ENCODE measurements around the gene PTPRN2. TPM values are rescaled to one million over a fixed set of nuclear protein-coding genes. Genes with fewer than 3 reads are reported as not detected.
"Not testable (repeated sequence)": the region's sequence is repeated elsewhere in the genome, so short reads cannot be mapped to it uniquely, and the experiment has no call there.

PTPRN2 gene
- total RNA-seq, 1 experiment from 2014 or later = 4.4 TPM

DNA sequence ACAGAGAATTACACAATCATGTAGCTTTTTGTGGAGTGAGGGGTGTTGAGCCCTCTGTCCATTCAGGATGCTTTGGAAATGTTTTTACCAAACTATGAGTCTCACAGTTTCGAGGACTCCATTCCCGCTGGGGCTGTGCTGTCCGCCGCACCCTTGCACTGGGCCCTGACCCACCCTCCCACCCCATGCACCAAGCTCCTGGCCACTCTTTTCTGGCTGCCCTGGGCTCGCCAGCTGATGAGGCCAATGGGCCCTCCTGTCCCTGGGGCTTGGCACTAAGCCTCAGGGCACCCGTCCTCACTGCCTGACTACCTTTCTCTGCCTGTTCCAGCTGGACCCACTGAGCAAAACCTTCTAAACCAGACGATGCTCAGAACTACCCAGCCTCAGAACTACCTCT is 332.1 kb downstream of the PTPRN2 start:
- DNase-seq (ENCODE audit: low spot score) = no peak

DNA sequence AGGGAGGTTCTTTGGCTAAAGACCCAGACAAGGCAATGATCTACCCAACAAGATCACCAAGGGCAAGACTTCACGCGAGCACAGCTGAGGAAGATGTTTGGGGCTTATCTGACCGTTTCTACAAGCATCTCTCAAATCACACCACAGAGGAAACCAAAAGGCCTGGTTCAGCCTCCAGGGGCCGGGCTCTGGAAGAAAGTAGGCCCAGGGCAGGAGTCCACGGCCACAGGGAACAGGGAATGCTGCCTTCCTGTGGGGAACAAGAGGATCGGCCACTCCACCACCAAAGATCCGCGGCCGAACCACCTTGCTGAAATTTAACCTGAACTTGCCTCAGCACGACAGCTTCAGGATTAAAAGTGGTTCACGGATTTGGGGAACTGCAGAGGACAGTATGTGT is 332.5 kb downstream of the PTPRN2 start:
- no peak for DNase-seq (ENCODE audit: low spot score)

DNA sequence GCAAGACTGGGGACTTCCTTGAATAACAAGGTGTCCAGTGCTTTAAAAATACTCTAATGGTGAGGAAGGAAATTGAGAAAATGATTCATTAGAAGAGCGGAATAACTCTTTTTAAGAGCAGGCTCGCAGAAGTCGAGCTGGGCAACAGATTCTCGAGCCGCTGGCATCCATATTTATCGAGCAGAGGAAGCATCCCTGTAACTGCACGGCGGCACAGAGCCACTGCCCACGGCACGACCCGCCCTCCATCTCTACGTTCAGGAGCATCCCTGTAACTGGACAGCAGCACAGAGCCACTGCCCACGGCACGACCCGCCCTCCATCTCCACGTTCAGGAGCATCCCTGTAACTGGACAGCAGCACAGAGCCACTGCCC is 334.0 kb downstream of the PTPRN2 start:
- not testable (repeated sequence) for DNase-seq (ENCODE audit: low spot score)

GRCh38 chr7:158252837-158253669 is 334.6 kb downstream of the PTPRN2 start:
- DNase-seq (ENCODE audit: low spot score) = no peak

GRCh38 chr7:158252081-158252836 is 335.4 kb downstream of the PTPRN2 start:
- DNase-seq (ENCODE audit: low spot score) = no peak

DNA sequence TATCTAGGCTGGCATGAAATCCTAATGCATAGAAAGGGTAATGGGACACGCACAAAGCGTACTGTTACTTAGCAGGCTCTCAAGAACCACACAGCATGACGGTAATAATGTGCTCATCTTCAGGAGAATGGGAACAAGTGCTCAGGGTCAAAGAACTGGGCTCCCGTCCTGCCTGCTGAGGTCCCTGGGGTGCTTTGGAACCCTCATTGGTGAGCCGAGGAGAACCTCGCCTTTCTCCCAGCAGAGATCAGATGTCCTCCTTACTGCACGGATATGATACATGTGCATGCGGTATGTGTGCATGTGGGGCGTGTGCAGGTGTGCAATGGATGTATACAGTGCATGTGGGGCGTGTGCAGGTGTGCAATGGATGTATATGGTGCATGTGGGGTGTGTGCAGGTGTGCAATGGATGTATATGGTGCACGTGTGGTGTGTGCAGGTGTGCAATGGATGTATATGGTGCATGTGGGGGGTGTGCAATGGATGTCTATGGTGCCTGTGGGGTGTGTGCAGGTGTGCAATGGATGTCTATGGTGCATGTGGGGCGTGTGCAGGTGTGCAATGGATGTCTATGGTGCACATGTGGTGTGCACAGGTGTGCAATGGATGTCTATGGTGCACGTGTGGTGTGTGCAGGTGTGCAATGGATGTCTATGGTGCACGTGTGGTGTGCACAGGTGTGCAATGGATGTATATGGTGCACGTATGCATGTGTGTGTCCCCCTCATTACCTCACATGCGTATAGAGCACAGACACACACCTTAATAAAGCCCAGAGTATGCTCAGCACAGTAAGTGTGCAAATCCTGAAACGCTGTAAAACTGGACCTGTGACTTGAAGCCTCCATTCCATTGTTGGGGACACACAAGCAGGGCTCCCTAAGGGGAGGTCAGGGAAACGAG is 336.3 kb downstream of the PTPRN2 start:
- DNase-seq (ENCODE audit: low spot score) = no peak

DNA sequence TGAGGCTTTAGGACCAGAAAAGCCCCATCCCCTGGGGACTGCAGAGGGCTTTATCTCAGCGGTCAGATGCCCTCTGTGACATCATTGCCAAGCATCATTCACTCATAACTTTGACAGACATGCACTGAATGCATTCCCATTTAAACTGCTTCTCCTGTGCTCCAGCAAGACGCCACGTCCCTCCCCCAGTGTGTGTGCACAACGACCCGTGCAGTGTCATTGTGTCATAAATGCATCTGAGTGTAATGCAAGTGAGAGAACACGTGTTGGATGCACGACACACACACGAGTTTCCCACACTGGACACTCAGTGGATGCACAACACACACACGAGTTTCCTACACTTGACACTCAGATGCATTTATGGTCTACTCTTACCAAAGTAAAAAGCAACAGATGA is 337.9 kb downstream of the PTPRN2 start:
- no peak for DNase-seq (ENCODE audit: low spot score)

- DNase-seq (ENCODE audit: low spot score) = no peak
These were observed 338.8 kb downstream of the PTPRN2 start for GRCh38 chr7:158248816-158249215.

DNA sequence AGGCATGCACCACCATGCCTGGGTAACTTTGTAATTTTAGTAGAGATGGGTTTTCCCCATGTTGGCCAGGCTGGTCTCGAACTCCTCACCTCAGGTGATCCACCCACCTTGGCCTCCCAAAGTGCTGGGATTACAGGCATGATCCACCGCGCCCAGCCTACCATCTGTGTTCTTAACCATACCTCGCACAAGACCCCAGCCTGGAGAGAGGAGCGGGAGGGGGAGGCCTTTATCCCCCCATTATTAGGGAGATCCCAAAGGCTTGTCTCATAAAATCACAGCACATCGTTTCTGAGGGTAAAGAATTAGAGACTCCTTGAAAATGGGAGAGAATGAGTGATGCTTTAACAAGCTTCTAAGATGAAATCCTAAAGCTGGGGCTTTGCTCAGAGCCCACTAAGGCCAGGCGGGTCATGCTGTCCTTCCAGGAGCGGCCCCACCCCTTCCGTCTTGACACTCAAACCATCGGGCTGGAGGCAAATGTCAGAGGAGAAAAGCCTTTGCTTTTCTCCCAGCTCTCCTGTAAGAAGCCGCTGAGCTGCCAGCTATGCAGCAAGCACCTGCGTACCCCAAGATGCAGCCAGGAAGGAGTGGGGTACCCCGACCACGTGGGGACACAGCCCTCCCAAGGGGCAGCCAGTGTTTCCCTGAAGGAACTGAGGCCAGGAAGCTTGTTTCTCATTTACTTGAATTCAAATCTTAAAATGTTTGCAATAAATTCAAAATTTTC is 339.7 kb downstream of the PTPRN2 start:
- no peak for DNase-seq (ENCODE audit: low spot score)

DNA sequence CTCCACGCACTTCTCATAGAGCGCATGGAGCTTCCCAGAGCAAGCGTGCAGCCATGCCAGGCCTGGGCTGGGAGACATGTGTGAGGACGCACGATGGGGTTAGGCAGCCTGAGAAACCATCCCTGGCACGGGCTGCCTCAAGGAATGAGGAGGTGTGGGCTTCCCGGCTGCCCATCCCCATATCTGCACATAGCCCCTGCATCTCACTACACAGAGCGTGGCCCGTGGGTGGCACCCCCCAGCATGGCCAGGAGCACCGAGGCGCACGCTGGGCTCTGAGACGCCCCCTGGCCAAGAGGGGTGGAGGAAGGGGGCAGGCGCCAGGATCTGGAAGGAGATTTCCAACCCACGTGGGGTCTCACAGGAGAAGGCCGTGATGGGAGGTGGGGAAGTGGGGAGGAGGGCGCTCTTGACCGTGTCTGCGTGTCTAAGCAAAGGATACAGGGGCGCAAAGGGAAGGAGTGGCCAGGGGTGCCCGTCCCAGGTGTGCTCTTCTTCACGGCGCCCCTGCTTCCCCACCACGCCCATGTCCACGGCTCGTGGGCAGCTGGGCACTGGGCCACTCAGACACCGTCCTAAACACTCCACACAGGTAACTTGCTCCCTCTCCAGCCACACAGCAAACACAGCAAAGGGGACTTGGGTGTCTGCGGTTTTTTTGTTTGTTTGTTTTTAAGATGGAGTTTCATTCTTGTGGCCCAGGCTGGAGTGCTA is 340.5 kb downstream of the PTPRN2 start:
- no peak for DNase-seq (ENCODE audit: low spot score)

DNA sequence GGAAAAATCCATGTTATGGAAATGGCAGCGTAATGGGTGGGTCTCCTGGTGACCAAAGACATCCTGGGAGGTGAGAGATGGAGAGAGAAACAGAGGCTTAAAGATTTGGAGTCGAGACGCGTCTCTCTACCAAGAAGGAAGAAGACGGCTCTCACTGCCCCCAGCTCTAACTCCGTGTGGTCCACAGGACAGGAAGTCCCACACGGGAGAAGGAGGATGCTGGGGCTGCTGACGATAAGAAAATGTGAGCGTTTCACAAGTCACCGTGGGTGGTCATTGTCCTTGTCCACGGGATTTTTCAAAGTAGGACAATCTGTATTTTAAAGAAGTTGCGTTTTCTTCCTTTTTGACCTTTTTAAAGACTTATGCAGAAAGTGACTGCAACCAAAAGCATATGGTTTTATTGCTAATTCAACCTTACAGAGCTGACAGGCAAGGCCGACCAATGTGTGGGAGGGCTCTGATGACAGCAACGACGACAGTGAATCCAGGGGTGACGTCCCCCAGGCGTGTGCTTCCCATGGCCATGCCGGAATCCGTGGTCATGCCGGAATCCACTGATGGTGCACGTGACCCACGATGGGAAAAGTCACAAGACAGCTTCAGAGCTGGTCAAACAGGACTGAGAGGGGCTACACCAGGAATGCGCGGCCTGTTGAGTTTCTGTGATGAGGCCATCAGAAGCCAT is 341.2 kb downstream of the PTPRN2 start:
- no peak for DNase-seq (ENCODE audit: low spot score)

DNA sequence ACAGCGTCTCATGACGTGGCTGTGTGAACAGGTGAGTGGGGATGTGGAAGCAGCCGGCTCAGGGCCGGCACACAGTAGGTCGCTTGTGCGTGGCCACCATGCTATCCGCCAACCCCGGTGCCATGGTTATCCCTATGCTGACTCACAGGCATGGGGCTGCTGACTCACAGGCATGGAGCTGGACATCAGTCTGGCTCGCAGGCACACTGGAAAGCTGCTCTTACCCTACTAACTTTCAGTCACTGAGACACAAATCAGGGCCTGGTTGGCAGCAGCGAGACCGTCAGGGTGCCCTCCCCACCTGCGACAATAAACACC is 341.9 kb downstream of the PTPRN2 start:
- no peak for DNase-seq (ENCODE audit: low spot score)

DNA sequence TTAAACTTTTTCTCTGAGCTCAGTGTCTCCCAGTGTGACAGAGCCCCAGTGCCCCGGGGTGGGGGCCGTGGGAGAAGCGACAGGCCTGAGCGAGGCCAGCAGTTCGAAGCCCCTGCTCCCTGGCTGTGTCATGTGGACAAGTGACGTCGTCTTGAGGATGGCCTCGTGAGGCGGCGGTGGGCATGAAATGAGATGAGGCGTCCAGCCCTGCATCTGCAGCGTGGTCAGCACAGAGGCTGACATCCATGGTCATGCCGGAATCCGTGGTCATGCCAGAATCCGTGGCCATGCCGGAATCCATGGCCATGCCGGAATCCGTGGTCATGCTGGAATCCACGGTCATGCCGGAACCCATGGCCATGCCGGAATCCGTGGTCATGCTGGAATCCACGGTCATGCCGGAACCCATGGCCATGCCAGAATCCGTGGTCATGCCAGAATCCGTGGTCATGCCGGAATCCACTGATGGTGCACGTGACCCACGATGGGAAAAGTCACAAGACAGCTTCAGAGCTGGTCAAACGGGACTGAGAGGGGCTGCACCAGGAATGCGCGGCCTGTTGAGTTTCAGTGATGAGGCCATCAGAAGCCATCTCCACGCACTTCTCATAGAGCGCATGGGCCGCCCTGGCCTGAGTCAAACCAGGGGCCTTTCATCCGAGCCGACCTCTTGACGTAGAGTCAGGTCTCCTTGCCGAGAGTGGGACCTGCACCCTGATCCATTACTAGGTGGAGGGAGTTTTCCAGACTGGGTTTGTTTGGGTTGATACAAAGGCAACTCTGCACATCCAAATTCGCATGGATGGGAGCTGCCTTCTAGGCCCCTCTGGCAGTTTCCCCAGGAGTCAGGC is 342.5 kb downstream of the PTPRN2 start:
- DNase-seq (ENCODE audit: low spot score) = no peak

- DNase-seq (ENCODE audit: low spot score) = no peak
These were observed 343.2 kb downstream of the PTPRN2 start for GRCh38 chr7:158244430-158244829.

DNA sequence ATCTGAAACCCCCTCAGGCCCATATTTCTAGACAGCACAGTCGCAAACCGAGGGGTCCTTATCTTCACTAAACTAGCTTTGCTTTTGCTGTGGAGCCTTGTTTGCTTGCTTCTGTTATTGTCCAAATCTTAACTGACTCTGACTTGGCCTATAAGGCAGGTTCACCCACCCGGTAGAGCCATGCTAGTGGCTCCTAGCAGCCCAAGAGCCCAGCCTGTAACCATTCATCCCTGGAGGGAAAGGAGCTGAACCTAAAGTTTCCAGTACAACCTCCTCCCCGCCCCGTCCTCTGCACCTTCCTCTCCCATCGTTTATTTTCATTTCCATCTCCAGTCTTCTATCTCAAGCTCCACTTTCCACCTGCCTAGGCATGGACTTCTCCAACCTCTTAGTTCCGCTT is 345.7 kb downstream of the PTPRN2 start:
- no peak for DNase-seq (ENCODE audit: low spot score)

DNA sequence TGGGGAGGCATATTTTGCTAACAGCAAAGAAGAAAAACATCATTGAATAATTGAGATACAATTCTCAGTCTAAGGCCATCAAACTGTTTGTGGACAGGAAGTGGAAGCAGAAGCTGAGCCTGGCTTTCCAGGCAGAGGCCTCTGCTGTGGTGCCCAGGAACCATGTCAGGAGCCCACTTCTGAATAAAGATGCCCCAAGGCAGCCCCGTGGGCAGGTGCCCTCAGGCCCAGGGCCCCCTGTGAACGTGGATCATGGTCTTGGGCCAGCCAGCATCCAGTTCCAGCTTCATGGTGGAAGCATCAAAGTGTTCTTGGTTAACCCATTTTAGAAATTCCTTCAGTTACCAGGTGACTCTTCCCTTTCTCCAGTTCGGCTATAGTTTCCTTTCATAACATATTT is 346.8 kb downstream of the PTPRN2 start:
- no peak for DNase-seq (ENCODE audit: low spot score)

- no peak for DNase-seq (ENCODE audit: low spot score)
These were observed 348.2 kb downstream of the PTPRN2 start for GRCh38 chr7:158239290-158239981.

GRCh38 chr7:158238616-158239289 is 348.9 kb downstream of the PTPRN2 start:
- no peak for DNase-seq (ENCODE audit: low spot score)
